Erythroblast (primary cell): Measurements from ENCODE around the gene CCL21.
A peak's percentile ranks its signal among the peaks of the same experiment; 100 is the strongest.
"Not testable (repeated sequence)": the region's sequence is repeated elsewhere in the genome, so short reads cannot be mapped to it uniquely, and the experiment has no call there.

Source experiments
- DNase-seq, 2 experiments: peaks; one replicate each; lab custom pipeline; 2025; lab: John Stamatoyannopoulos, UW
- GATA1 ChIP-seq: IDR thresholded peaks from 2 replicates; pipeline ENCODE4 v1.6.1; 2011; ENCODE audit warnings: low read depth, mild to moderate bottlenecking, control low read depth, low read length, moderate library complexity
- POLR2A ChIP-seq: IDR thresholded peaks from 2 replicates; pipeline ENCODE4 v1.6.1; 2011; ENCODE audit warnings: mild to moderate bottlenecking, low read length

The CCL21 gene

DNA sequence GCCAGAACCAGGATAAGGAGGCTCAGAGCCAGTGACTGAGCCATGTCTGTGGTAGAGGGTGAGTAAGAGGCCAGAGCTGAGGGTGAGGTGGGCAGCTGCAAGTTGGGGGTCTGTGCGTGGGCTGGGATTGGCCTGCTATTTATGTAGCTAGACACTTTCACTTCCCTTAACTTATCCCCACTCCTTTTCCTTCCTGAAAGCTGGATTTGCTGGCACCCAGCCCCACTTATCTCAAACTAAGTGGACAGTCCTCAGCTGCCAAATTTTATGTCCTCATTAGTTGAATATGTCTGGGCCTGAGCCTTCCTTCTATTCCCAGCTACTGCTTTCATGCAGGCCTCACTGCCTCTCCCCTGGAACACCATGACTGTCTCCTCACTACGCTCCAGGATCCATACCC is at the start of gene CCL21:
TSS of gene CCL21 (minus strand) at position 114 of the 400 bp plus-strand sequence. CDS start at position 44, 70 bp downstream.
- TF ChIP-seq POLR2A: no peak
- TF ChIP-seq GATA1: no peak
- DNase-seq: no peak

GRCh38 chr9:34759432-34760134 is 49.6 kb upstream of the CCL21 start:
- TF ChIP-seq GATA1: no peak
- no peak for DNase-seq

- not testable (repeated sequence) for DNase-seq
These were observed 40.4 kb upstream of the CCL21 start for GRCh38 chr9:34750320-34750719.

DNA sequence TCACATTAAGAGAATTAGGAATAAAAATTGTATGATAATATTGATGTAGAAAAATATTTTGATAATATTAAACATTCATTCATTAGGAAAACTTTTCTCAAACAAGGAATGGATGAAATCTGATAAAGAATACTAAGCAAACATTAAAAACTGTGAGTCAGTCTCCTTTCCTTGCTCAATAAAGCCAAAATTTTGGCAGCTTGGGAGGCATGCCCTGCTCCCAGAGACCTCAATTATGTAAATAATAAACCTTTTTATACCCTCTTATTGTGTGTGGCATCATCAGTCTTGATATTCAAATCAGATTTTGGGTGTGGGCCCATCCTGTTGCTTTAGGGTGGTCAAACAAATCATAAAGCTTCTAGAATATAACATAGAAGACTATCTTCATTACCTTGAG is 36.6 kb upstream of the CCL21 start:
- no peak for DNase-seq
- TF ChIP-seq POLR2A (no peak), GATA1 (no peak)

- DNase-seq: no peak
- TF ChIP-seq GATA1: no peak
- no peak for TF ChIP-seq POLR2A
These were observed 34.6 kb upstream of the CCL21 start for GRCh38 chr9:34744295-34745221.

DNA sequence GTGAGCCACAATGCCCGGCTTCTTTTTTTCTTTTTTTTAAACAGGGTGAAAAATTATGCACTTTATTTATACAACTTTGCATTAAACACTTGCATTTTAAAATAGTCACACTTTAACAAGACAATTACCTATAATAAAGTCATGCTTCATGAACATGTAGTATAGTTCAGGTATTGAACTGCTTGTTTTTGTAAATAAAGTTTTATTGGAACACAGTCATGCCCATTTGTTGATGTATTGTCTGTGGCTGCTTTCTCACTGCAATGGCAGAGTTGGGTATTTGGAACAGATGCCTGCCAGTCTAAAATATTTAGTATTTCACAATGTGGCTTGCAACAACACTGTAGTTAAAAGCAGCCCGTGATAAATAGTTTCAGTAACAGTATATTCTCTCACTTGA is 32.8 kb upstream of the CCL21 start:
- TF ChIP-seq GATA1 (no peak), POLR2A (no peak)
- no peak for DNase-seq

DNA sequence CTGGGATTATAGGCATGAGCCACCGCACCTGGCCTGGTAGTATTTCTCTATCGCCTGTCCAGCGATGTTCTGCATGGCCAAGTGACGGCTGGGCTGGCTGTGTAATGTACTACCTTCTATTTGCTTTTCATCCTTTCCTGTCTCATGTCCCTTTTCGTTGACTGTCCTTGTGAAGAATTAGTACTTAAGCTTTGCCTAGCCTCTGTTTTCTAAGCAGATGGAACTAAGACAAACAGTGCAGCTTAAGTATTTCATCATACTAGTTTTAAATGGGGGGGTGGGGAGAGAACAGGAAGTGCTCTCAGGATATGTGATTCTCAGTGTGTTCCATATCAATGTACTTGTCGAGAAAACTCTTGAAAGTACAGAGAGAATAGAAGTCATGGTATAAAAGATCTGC is 31.7 kb upstream of the CCL21 start:
- DNase-seq: no peak
- TF ChIP-seq GATA1 (no peak), POLR2A (no peak)

DNA sequence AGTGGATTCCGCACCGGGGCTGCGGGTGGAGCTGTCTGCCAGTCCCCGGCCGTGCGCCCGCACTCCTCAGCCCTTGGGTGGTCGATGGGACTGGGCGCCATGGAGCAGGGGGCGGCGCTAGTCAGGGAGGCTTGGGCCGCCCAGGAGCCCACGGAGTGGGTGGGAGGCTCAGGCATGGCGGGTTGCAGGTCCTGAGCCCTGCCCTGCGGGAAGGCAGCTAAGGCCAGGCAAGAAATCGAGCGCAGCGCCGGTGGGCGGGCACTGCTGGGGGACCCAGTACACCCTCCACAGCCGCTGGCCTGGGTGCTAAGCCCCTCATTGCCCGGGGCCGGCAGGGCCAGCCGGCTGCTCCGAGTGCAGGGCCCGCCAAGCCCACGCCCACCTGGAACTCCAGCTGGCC is 30.2 kb upstream of the CCL21 start:
- DNase-seq: not testable (repeated sequence)

DNA sequence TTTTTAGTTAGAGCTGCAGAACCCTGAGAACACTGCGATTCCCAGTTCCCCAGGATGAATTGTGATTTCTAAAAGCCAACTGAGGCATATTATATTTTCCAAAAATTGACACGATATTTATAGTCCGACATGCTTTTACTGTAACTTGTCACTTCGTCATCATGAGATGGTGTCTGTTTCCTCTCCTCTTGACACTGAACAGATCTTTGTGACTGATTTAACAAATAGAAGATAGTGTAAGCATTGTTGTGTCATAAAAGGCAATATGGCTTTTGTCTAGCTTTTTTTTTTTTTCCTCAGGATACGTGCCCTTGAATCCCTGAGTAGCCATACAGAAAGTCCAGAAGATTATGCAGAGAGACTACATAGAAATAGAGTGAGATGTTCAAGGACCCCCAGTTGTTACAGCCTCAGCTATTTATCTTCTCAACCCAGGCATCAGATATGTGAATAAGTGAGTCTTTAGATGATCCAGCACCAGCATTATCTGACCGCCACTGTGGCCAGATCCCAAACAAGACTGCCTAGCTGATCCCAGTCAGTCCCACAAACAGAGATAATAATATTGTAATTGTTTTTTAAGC is 27.8 kb upstream of the CCL21 start:
- TF ChIP-seq GATA1 (no peak), POLR2A (no peak)

DNA sequence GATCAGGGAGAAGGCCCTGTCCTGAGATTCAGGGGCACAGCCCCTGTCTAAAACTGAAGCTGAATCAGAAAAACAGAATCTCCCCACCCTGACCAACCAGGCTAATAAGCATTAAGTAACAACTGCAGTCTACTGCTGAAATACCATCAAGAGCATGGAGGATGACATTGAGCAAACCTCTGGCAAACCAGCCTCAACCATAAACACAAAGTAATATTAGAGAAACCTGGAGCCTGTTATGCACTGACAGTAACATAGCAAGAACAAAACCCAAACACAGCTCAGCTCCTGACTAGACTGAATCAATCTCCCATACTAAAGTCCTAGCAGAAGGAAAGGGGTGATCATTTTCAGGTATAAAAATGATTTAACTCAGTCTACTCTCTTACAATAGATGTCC is 24.8 kb upstream of the CCL21 start:
- no peak for TF ChIP-seq GATA1
- TF ChIP-seq POLR2A: no peak
- no peak for DNase-seq

More for the DNA sequence above, 27.8 kb upstream of the CCL21 start:
- peak in 1 of 2 experiments; percentile 6 for DNase-seq

DNA sequence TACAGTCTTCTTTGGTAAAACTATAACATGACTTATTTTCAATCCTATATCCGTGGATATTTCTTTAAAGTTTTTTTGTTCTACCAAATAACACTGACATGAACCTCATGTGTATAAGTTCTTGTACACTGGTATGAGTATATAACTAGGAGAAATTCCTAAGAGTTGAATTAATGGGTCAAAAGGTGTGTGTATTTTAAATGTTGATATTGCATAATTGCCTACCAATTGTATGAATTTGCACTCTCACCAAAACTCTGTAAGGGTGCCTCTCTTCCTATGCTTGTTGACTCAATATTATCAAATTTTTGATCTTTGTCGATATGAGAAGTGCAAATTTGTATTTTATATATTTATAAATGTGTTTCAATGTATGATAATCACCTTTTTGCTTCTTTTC is 22.9 kb upstream of the CCL21 start:
- DNase-seq: no peak
- no peak for TF ChIP-seq GATA1
- no peak for TF ChIP-seq POLR2A

DNA sequence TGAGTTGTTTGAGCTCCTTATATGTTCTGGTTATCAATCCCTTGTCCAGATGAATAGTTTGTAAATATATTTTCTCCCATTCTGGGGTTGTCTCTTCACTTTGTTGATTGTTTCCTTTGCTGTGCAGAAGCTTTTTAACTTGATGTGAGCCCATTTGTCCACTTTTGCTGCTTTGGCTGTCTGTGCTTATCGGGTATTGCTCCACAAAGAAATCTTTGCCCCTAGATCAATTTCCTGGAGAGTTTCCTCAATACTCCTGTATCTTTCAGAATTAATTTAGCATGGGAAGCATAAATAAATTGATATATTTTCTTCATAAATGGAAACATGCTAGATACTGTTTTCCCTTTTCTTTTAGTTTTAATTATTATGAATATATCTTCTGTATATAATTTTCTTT is 22.5 kb upstream of the CCL21 start:
- no peak for DNase-seq
- TF ChIP-seq POLR2A (no peak), GATA1 (no peak)

GRCh38 chr9:34723141-34723540 is 13.2 kb upstream of the CCL21 start:
- no peak for DNase-seq
- TF ChIP-seq POLR2A (no peak), GATA1 (no peak)

DNA sequence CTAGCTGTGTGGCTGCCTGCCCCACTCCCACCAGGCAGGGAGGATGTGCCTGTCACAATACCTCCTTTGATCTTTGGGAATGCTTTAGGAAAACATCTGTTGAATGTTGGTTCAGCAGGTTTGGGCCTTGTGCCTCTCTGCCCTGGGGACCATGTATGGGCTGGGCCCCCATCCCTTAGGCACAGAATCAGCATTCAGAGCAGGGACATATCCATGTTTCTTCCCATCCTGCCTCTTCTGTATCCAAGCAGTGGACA is 9.8 kb upstream of the CCL21 start:
- DNase-seq: not testable (repeated sequence)
